HL-60 (cell line): ENCODE measurements around the gene INSIG1.

Source experiments
- DNase-seq, 2 experiments: peaks; one replicate each; pipeline ENCODE4 v3.0.0-alpha.2; 2010 to 2020; ENCODE audit warnings: low read depth in 1 of 2, low spot score in 1 of 2
- H3K27ac ChIP-seq: fragments of 250-450 bp; sonication (Bioruptor Pico); replicated peaks from 2 replicates; pipeline ENCODE4 v1.5.1; 2020; ENCODE audit warnings: mild to moderate bottlenecking, moderate library complexity
- H3K27me3 ChIP-seq: fragments of 250-450 bp; sonication (Bioruptor Pico); 2 replicates; pipeline ENCODE4 v1.5.1; 2021; ENCODE audit warnings: mild to moderate bottlenecking, moderate library complexity; ENCODE audit not compliant: insufficient read depth, poor library complexity, severe bottlenecking
- H3K4me3 ChIP-seq: replicated peaks from 2 replicates; pipeline ENCODE4 v1.5.1; 2011; ENCODE audit warnings: mild to moderate bottlenecking, control low read depth, low read length; ENCODE audit not compliant: insufficient read depth
- GABPA ChIP-seq: IDR thresholded peaks from 2 replicates; pipeline ENCODE4 v1.6.1; 2012; ENCODE audit warnings: low read depth
- POLR2AphosphoS5 ChIP-seq: IDR thresholded peaks from 2 replicates; pipeline ENCODE4 v1.6.1; 2012; ENCODE audit warnings: low read depth
- SPI1 ChIP-seq: IDR thresholded peaks from 2 replicates; pipeline ENCODE4 v1.6.1; 2012; ENCODE audit warnings: low read depth, mild to moderate bottlenecking, borderline replicate concordance
- TF ChIP-seq, protein P1 (sequence below): IDR thresholded peaks from one replicate; pipeline ENCODE4 v1.5.1; 2011; ENCODE audit warnings: low read length, control low read depth, inconsistent platforms; ENCODE audit not compliant: insufficient read depth
- TF ChIP-seq, protein P2 (sequence below): IDR thresholded peaks from 2 replicates; pipeline ENCODE4 v1.6.1; 2012; ENCODE audit warnings: low read depth; ENCODE audit not compliant: insufficient replicate concordance

INSIG1 gene

DNA sequence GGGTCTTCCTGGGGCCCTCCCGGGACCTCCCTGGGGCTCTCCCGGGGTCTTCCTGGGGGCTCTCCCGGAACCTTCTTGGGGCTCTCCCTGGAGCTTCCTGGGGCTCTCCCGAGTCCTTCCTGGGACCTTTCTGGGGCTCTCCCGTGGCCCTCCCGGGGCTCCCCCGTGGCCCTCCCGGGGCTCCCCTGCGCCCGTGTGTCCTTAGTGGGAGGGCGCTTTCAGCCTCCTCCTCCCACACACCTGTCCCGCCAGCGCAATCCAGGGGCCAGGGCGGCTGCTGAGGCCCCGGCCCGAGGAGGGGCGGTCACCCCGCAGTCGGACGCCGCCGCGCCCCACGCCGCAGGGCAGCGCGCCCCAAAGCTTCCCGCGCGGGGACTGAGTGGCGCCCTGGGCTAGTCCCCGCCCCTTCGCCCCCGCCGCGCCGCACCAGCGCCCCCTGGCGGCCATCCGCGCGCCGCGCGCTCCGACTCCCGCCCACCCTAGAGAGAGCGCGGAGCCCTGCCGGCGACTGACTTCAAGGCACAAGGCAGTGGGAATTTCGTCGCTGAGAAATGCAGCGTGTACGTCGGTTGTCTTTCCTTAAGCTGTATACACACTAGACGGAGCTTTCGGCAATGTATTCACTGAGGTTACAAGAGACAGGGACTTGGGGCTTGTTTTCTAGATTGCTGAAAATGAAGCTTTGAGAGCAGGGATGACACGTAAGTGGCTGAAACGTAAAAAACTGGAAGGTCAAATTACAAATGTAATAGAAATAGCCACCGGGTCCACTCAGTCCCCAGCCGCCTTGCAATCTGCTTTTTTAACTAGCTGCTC lies 47.1 kb downstream of the INSIG1 start:
- Histone ChIP-seq H3K27ac (no peak overlapping the region), H3K4me3 (peak overlapping the region; percentile 34), H3K27me3 (no peaks in the 10 kb centered on the region)
- TF ChIP-seq GABPA = no peak
- TF ChIP-seq POLR2AphosphoS5 = no peak
- TF ChIP-seq, protein P1, sequence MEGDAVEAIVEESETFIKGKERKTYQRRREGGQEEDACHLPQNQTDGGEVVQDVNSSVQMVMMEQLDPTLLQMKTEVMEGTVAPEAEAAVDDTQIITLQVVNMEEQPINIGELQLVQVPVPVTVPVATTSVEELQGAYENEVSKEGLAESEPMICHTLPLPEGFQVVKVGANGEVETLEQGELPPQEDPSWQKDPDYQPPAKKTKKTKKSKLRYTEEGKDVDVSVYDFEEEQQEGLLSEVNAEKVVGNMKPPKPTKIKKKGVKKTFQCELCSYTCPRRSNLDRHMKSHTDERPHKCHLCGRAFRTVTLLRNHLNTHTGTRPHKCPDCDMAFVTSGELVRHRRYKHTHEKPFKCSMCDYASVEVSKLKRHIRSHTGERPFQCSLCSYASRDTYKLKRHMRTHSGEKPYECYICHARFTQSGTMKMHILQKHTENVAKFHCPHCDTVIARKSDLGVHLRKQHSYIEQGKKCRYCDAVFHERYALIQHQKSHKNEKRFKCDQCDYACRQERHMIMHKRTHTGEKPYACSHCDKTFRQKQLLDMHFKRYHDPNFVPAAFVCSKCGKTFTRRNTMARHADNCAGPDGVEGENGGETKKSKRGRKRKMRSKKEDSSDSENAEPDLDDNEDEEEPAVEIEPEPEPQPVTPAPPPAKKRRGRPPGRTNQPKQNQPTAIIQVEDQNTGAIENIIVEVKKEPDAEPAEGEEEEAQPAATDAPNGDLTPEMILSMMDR = peak; percentile 69
- DNase-seq = peak; percentile 69 to 76

DNA sequence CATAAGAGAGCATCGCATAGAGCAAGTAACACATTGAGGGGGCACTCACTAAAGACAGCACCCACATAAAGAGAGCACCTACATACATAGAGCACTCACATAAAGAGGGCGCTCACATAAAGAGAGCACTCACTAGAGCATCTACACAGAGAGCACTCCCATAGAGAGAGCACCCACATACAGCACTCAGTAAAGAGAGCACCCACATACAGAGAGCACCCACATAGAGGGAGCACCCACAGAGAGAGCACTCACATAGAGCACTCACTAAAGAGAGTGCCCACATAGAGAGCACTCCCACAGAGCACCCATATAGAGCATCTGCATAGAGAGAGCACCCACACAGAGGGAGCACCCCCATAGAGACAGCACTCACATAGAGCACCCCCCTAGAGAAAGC lies 47.8 kb downstream of the INSIG1 start:
- no peak for DNase-seq
- Histone ChIP-seq H3K27me3 (no peaks in the 10 kb centered on the region), H3K27ac (no peak overlapping the region), H3K4me3 (no peak overlapping the region)
- TF ChIP-seq, protein P1 = no peak
- TF ChIP-seq GABPA = no peak
- no peak for TF ChIP-seq POLR2AphosphoS5
- TF ChIP-seq, protein P2, sequence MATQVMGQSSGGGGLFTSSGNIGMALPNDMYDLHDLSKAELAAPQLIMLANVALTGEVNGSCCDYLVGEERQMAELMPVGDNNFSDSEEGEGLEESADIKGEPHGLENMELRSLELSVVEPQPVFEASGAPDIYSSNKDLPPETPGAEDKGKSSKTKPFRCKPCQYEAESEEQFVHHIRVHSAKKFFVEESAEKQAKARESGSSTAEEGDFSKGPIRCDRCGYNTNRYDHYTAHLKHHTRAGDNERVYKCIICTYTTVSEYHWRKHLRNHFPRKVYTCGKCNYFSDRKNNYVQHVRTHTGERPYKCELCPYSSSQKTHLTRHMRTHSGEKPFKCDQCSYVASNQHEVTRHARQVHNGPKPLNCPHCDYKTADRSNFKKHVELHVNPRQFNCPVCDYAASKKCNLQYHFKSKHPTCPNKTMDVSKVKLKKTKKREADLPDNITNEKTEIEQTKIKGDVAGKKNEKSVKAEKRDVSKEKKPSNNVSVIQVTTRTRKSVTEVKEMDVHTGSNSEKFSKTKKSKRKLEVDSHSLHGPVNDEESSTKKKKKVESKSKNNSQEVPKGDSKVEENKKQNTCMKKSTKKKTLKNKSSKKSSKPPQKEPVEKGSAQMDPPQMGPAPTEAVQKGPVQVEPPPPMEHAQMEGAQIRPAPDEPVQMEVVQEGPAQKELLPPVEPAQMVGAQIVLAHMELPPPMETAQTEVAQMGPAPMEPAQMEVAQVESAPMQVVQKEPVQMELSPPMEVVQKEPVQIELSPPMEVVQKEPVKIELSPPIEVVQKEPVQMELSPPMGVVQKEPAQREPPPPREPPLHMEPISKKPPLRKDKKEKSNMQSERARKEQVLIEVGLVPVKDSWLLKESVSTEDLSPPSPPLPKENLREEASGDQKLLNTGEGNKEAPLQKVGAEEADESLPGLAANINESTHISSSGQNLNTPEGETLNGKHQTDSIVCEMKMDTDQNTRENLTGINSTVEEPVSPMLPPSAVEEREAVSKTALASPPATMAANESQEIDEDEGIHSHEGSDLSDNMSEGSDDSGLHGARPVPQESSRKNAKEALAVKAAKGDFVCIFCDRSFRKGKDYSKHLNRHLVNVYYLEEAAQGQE = no peak
- no peak for TF ChIP-seq SPI1

DNA sequence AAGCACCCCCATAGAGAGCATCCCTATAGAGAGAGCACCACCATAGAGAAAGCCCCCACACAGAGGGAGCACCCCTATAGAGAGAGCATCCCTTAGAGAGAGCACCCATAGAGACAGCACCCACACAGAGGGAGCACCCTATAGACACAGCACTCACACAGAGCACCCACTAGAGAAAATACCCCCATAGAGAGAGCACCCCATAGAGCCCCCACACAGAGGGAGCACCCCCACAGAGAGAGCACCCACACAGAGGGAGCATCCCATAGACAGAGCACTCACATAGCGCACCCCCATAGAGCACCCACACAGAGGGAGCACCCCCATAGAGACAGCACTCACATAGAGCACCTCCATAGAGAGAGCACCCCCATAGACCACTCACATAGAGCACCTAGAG lies 48.6 kb downstream of the INSIG1 start:
- H3K27me3 ChIP-seq = no peaks in the 10 kb centered on the region
- no peak overlapping the region for H3K4me3 ChIP-seq
- H3K27ac ChIP-seq = no peak overlapping the region
- no peak for DNase-seq
- TF ChIP-seq SPI1 (no peak), GABPA (no peak), POLR2AphosphoS5 (no peak)
- TF ChIP-seq, protein P1 = no peak
- TF ChIP-seq, protein P2 = no peak

DNA sequence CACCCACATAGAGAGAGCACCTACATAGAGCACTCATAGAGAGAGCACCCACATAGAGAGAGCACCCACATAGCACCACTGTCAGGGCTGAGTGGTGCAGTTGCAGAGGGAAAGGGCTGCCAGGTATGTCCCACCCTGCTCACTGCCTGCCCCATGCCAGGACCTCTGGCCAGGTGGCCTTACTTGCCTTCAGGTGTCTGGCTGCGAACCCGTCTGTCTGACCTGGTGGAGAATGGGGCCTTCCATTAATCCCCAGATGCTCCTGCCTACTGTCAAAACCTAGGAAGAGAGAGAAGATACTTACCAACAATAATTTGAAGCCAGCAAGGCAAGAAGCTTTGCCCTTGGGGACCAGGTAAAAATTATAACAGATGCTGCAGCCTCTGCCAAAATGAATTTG lies 51.1 kb downstream of the INSIG1 start:
- H3K27ac ChIP-seq = no peak overlapping the region
- H3K4me3 ChIP-seq = no peak overlapping the region
- DNase-seq = no peak
- H3K27me3 ChIP-seq = no peaks in the 10 kb centered on the region
- no peak for TF ChIP-seq SPI1
- TF ChIP-seq, protein P1 = no peak
- TF ChIP-seq, protein P2 = no peak
